Left forelimb (tissue), 1 donor: ENCODE results near the gene GRIN2C.

Source experiments
- DNase-seq: peaks from one replicate; pipeline ENCODE4 v3.0.0-alpha.2; 2018; ENCODE audit warnings: low spot score

Gene GRIN2C

GRCh38 chr17:74821655-74822334, 37.9 kb downstream of the GRIN2C start:
- DNase-seq: no peak

DNA sequence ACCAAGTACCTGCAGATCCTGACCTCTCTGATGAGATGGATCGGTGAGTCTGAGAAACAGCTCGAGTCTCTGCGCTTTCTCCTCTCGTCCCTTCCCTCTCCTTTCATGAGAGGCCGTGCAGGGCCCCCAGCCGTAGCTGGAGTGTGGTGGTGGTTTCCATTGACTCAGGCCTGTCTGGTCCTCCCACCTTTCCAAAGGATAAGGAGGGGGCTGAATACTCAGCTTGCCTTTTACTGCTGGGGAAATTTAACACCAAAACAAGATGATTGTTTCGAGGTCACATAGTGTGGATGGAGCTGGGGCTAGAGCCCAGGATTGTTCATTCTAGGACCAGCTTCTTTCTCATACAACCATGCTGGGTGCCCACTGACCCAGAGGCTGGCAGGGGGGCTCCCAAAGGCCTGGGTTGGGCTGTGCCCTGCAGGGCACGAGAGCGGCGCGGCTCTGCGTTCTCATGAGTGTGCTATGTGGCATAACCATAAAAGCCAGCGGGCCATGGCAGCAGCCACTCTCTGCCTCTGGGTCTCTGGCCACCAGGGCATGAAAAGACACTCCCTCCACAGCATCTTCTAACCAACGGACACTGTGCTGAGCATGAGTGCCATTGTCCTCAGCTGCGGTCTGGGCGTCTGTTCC, 39.8 kb downstream of the GRIN2C start:
- no peak for DNase-seq

DNA sequence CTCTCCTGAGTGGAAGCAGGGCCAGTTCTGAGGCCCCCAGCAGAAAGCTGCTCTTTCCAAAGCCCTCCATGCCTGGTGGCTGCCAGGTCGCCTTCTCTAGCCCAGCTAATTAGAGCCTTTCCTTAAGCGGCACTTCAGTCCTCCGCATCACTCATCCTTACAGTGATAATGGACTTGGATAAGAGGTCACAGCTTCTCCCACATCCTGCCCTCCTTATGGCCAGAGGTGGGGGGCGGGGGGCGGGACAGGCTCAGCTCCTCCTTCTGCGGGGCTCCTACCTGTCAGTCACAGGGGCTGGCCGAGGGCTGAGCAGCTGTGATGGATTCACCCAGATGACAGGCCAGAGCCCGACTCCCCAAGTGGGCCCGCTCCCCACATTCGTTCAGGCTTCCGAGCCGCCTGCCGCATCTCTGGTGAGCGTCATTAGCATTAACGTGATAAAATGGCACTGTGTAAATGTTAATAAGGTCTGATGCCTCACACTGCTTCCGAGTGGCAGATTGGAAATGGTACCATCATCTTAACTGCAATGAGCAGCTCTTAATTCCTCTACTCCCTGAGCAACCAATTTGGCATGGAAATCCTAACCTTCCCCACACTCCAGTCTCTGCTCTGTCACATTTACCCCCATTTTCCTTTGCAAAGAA, 41.3 kb downstream of the GRIN2C start:
- no peak for DNase-seq

GRCh38 chr17:74816905-74817620, 42.6 kb downstream of the GRIN2C start:
- no peak for DNase-seq

- no peak for DNase-seq
Measured at GRCh38 chr17:74815550-74816370, 43.9 kb downstream of the GRIN2C start.

- no peak for DNase-seq
Measured at GRCh38 chr17:74815067-74815466, 44.6 kb downstream of the GRIN2C start.

DNA sequence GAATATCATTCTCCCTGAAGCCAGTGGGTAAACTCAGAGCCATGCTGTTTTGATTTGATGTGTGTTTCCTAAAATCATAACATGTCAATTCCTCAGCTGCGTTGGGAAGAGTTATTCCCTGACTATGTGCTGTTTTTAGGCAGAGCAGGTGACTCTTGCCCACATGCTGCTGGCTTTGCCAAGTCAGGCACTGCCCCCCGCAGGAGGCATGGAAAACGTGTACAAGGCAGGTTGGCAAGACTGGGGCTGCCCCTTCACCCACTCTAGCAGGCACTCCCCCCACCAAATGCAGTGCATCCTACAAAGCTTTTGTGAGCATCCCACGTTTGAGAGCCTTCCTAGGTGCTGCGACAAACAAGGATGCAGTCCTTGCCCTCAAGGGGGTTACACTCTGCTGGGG, 45.2 kb downstream of the GRIN2C start:
- DNase-seq: no peak

DNA sequence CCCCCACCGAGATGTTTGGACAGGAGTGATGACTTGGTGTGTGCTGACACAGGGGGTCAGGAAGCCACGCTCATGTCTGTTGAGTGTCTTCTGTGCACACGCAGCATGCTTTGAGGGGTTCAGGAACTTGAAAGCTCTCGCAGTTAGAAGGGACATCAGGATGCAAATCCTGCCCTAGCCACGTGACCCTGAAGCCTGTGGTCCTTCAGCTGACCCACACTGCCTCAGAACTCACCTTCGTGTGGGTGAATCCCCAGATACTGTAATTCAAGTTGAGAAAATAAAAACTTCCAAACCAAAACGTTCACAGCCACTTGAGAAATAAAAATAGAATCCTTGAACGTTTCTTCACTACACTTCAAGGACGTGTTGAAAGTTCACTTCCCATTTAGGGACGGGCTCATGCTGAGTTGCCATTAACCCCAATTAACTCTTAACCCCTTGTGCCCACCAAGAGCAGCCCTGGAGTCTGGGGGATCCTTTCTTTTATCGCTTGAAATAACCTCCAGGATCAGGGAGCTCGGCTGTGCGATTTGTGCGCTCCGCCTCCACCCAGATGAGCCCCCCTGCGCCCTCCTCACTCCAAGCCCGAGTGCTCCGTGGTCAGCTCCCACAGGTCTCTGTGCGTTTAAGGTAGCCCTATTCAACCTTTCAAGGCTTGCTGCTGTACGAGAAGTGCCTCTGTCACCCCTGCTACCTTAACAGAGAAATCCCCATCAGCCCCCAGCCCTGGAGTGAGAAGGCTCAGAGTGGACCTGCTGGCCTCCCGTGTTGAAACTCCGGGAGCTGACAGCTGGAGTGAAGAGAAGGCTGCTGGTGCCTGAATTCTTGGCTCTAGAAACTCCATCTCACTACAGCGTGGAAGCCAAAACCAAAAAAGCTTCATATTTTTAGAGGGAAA, 47.3 kb downstream of the GRIN2C start:
- no peak for DNase-seq

DNA sequence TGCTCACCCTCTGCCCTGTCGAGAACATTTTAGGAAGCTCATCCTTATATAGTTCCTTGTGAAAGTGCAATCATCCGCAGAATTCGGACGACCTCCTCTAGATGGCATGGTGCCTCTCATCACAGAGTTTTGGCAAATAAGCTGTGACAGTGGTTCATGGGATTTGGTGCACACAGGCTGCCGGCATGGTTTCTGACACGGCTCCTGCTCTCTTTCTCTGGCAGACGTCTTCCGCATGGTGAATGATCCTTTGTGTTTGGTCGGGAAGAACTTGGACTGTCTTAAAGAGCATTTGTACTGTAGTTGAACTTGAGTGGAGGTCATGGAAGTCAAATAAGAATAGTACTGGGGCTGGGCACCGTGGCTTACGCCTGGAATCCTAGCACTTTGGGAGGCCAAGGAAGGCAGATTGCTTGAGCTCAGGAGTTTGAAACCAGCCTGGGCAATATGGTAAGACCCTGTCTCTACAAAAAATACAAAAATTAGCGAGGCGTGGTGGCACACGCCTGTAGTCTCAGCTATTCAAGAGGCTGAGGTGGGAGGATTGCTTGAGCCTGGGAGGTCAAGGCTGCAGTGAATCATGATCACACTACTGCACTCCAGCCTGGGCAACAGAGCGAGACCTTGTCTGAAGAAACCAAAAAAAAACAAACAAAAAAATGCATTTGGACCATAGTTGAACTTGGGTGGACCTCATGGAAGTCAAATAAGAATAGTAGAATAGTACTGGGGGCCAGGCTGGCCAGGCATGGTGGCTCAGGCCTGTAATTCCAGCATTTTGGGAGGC, 48.8 kb downstream of the GRIN2C start:
- no peak for DNase-seq

GRCh38 chr17:74808714-74809430, 50.8 kb downstream of the GRIN2C start:
- no peak for DNase-seq

DNA sequence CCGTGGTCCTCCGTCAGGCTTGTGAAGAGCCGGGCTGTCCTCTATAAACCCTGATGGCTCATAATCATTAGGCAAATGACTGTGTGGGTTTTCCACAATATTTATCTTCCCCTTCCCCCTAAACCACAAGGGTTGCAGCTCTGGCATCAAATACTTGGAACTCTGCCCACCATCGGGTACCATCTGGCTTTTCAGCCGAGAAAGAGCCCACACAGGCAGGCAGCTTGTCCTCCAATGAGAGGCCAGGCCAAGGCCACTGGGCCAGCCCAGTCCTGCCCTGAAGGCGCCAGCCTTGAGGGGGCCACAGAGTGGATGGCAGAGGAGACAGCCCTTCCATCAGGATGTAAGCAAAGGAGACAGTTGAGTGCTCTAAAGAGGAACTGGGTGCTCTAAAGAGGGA, 51.8 kb downstream of the GRIN2C start:
- DNase-seq: no peak

GRCh38 chr17:74807441-74807840, 52.2 kb downstream of the GRIN2C start:
- DNase-seq: no peak

DNA sequence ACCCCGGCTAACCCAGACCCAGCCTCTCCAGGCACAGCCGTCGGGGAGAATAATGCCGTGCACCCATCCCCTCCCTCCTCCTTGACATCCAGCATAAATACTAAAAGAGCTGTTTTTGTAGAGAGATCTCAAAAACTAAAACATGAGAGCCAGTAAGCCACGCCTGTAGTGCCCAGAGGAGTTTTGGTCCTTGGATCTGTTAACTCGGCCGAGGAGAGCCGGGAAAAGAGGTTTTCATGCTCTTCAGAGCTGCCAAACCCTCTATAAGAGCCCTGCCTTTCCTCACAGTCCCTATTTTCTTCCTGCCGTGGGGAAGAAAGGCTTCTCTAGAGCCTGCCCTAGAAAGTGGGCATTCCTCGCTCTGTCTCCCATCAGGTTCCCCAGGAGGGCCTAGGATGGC, 53.4 kb downstream of the GRIN2C start:
- no peak for DNase-seq

DNA sequence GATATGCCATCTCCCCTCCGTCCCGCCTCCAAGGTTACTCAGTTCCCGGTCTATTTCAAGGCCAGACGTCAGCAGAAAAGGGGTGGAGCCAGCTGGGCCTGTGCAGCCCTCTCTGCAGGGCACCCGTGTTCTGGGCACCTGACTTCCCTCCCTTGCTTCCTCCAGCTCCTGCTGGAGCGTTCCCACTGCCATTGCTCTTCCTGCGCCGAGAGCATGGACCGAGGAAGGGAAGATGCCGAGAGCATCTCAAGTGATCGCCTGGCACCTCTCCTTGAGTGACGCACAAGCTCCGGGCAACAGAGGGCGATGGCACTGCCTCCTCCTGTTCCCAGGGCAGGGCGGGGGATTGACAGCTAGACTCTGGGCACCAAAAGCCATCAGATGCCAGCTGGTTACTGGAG, 54.1 kb downstream of the GRIN2C start:
- no peak for DNase-seq

DNA sequence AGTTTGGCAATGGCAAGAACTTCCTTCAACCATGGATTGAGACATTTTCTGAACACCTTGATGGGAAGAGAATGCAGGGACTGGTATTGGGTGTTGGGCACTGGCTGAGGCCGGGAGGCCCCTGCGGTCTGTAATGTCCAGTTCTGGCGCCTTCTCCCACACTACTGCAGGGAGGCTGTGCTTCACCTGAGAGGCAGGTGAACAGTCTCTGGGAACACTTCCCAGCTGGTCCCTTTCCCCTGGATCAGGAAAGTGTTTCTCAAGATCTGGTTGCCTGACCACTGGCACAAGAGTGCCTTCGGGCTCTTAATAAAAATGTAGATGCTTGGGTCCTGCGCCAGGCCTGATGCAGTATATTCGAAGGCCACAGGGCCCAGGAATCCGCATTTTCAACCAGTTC, 55.0 kb downstream of the GRIN2C start:
- no peak for DNase-seq

- no peak for DNase-seq
Measured at GRCh38 chr17:74803971-74804370, 55.7 kb downstream of the GRIN2C start.

DNA sequence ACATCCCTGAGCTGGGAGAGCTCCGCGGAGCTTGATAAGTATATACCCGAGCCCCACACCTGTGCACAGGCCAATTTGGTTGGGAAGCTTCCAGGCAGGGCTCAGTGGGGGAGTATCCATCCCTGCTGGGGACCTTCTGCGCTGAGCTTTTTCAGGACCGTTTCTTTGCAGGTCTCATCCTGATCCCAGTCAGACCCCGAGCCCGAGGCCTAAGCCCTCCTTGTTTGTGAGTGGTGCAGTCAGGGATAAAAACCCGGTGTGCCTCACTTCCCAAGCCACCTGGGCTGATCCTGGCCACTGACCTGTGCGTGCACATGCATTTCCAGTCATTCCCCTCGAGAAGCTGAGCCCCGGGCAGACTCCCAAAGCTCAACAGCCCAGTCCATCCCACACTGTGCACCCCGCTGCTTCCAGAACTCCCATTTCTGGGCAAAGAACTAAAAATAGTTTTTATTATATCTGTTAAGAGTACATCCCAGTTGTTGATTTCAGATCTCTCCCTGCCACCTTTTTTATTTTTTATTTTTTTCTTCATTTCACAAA, 56.2 kb downstream of the GRIN2C start:
- no peak for DNase-seq

DNA sequence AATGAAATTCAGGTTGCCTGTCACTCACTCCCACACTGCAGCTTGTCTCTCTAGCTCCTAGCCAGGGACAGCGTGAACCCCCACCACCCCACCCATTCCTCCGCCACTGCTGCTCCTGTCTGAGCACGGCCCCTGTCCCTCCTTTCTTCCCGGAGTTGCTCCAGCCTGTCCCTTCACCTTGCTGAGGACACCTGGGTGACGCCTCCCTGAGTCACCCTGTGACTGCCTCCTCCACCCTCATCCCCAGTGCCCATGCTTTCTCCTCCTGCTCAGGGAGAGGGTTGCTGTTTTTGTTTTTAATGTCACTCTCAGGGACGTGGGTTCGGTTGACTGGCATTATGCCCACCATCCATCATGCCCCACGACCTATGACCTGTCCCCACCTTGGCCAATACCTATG, 57.8 kb downstream of the GRIN2C start:
- DNase-seq: no peak

DNA sequence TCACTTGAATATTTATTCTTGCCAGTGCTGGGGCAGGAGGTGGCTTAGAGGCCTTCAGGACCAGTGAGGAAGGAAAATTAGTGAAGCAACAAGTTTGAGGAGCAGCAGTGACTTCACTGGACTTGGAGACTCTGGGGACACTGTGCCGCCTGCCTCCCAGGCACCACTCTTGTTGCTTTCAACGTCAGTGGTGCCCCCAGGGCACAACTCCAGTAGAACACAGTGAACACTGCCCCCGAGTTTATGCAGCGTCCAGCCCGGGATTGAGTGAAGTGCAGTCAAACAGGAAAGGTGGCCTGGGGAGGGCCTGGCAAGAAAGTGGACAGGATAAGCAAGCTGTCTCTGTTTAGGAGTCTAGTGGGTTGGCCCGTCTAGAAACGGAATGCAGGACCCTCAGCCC, 59.2 kb downstream of the GRIN2C start:
- no peak for DNase-seq
